Gastroesophageal sphincter (tissue), 4 donors: Measurements from ENCODE around the gene EIPR1. TPM values are rescaled to one million over a fixed set of nuclear protein-coding genes. Genes with fewer than 3 reads are reported as not detected.
"Not testable (repeated sequence)": the region's sequence is repeated elsewhere in the genome, so short reads cannot be mapped to it uniquely, and the experiment has no call there.

Experiments
- ATAC-seq: fragments of 150-250 bp; one replicate; pipeline ENCODE4 v1.9.1; 2016; ENCODE audit warnings: mild to moderate bottlenecking, moderate library complexity
- H3K27ac ChIP-seq, 4 donors: fragments of 200-600 bp; sonication (generic) in 3 of 4; 1 replicate in 3 of 4; 2 replicates in 1 of 4; pipeline ENCODE4 v1.5.1; 2016 to 2019
- H3K27me3 ChIP-seq: fragments of 200-600 bp; sonication (generic); one replicate; pipeline ENCODE4 v1.5.1; 2019
- H3K36me3 ChIP-seq, 2 donors: fragments of 200-600 bp; sonication (generic); one replicate each; pipeline ENCODE4 v1.5.1; 2019; ENCODE audit warnings: control low read depth in 1 of 2
- H3K4me1 ChIP-seq, 3 donors: fragments of 200-600 bp; sonication (generic); 1 replicate in 2 of 3; 2 replicates in 1 of 3; pipeline ENCODE4 v1.5.1; 2016 to 2019; ENCODE audit warnings: control low read depth in 2 of 3
- H3K4me3 ChIP-seq, 2 donors: fragments of 200-600 bp; sonication (generic); one replicate each; pipeline ENCODE4 v1.5.1; 2019; ENCODE audit warnings: mild to moderate bottlenecking in 1 of 2, moderate library complexity in 1 of 2
- H3K9me3 ChIP-seq, 3 donors: fragments of 200-600 bp; sonication (generic); one replicate each; pipeline ENCODE4 v1.5.1; 2017 to 2019; ENCODE audit warnings: control low read depth in 2 of 3
- CTCF ChIP-seq, 4 experiments: fragments of 200-600 bp in 2 of 4; fragments of 450-650 bp in 2 of 4; sonication (generic) in 1 of 4; IDR thresholded peaks; one replicate each; pipeline ENCODE4 v1.5.1; 2017 to 2019; ENCODE audit warnings: antibody characterized with exemption in 4 of 4, mild to moderate bottlenecking in 2 of 4, moderate library complexity in 2 of 4
- EP300 ChIP-seq: sonication (generic); formaldehyde crosslinking; IDR thresholded peaks from one replicate; pipeline ENCODE4 v1.6.1; 2017; ENCODE audit warnings: antibody characterized with exemption, mild to moderate bottlenecking
- POLR2A ChIP-seq, 2 donors: fragments of 450-650 bp; IDR thresholded peaks; one replicate each; pipeline ENCODE4 v1.6.1; 2017; ENCODE audit warnings: antibody characterized with exemption in 2 of 2, mild to moderate bottlenecking in 2 of 2, moderate library complexity in 1 of 2
- POLR2AphosphoS5 ChIP-seq: sonication (generic); formaldehyde crosslinking; IDR thresholded peaks from one replicate; pipeline ENCODE4 v1.6.1; 2017; ENCODE audit warnings: antibody characterized with exemption
- WGBS, 2 donors: methylation state at CpG; one replicate each; pipeline ENCODE4 v1.1.5; 2018; ENCODE audit warnings: low coverage in 1 of 2; 5-methylcytosine and 5-hydroxymethylcytosine counted together
- total RNA-seq, 4 donors: library from RNA; depleted of rRNA; stranded (reverse); fragments of >200 nt; gene quantifications; one replicate each; pipeline ENCODE4 v1.1.0, GENCODE V29; 2016

The EIPR1 gene
- total RNA-seq, 4 donors from 2014 or later = 11.3 to 26.8 (median 22.2) TPM

GRCh38 chr2:3183766-3184165 lies 193.9 kb downstream of the EIPR1 start:
- no peak overlapping the region for H3K4me3 ChIP-seq
- H3K27me3 ChIP-seq = no peaks in the 10 kb centered on the region
- TF ChIP-seq POLR2A (IDR thresholded peaks at IDR 0.05) (no peak), CTCF (IDR thresholded peaks at IDR 0.05) (no peak), EP300 (no peak), POLR2AphosphoS5 (no peak)
- H3K9me3 ChIP-seq = no peaks in the 10 kb centered on the region
- ATAC-seq = no peak
- WGBS, 2 donors = no CpG with 5 or more reads among the region's 10 CpGs
- peaks cover 0 to 15% of the 10 kb centered on the region in 2 donors for H3K36me3 ChIP-seq
- H3K27ac ChIP-seq = no peak overlapping the region
- H3K4me1 ChIP-seq = no peaks in the 10 kb centered on the region

DNA sequence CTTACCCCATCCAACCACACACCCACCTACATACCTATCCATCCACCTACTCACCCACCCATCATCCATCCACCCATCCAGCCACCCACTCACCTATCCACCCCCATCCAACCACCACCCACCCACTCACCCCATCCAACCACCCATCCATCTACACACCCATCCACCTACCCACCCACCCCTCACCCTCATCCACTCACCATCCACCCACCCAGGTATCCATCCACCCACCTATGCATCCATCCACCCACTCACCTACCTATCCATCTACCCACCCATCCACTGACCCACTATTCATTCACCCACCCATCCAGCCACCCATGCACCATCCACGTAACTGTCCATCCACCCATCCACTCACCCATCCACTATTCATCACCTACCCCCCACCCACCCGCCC lies 194.8 kb downstream of the EIPR1 start:
- ATAC-seq = no peak
- no peaks in the 10 kb centered on the region for H3K27me3 ChIP-seq
- no peak overlapping the region for H3K27ac ChIP-seq
- TF ChIP-seq EP300 = no peak
- no peak for TF ChIP-seq POLR2AphosphoS5
- no peak for TF ChIP-seq CTCF (IDR thresholded peaks at IDR 0.05)
- TF ChIP-seq POLR2A (IDR thresholded peaks at IDR 0.05) = no peak
- peaks cover 0 to 6% of the 10 kb centered on the region in 2 donors for H3K36me3 ChIP-seq
- no peak overlapping the region for H3K4me3 ChIP-seq
- WGBS, 2 donors = 100% methylated on average over 2 of the region's 2 CpGs; no CpG with 5 or more reads in 1 of the 2 donors
- no peaks in the 10 kb centered on the region for H3K9me3 ChIP-seq
- H3K4me1 ChIP-seq = no peaks in the 10 kb centered on the region

- peaks cover 0 to 18% of the 10 kb centered on the region in 2 donors for H3K36me3 ChIP-seq
- H3K27me3 ChIP-seq = no peaks in the 10 kb centered on the region
- H3K4me3 ChIP-seq = no peak overlapping the region
- TF ChIP-seq EP300 (no peak), POLR2AphosphoS5 (no peak), CTCF (IDR thresholded peaks at IDR 0.05) (no peak), POLR2A (IDR thresholded peaks at IDR 0.05) (no peak)
- WGBS, 2 donors = 89 to 98% methylated on average over 6 to 15 of the region's 24 CpGs
- no peaks in the 10 kb centered on the region for H3K4me1 ChIP-seq
- no peaks in the 10 kb centered on the region for H3K9me3 ChIP-seq
- H3K27ac ChIP-seq = no peak overlapping the region
- ATAC-seq = no peak
These were observed 196.1 kb downstream of the EIPR1 start for GRCh38 chr2:3181416-3182010.

DNA sequence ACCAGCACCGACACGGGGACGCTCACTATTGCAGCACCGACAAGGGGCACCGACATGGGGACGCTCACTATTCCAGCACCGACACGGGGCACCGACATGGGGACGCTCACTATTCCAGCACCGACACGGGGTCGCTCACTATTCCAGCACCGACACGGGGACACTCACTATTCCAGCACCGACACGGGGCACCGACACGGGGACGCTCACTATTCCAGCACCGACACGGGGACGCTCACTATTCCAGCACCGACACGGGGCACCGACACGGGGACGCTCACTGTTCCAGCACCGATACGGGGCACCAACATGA lies 196.8 kb downstream of the EIPR1 start:
- H3K27me3 ChIP-seq, H3K9me3 ChIP-seq, H3K27ac ChIP-seq, H3K4me1 ChIP-seq, H3K4me3 ChIP-seq: not testable (repeated sequence)
- ATAC-seq = peak; percentile 23
- H3K36me3 ChIP-seq = peaks cover 0 to 14% of the 10 kb centered on the region in 2 donors
- 72 to 74% methylated on average over 18 to 29 of the region's 30 CpGs for WGBS, 2 donors

- Histone ChIP-seq H3K36me3 (peaks cover 0 to 17% of the 10 kb centered on the region in 2 donors), H3K4me1 (no peaks in the 10 kb centered on the region), H3K27me3 (no peaks in the 10 kb centered on the region), H3K27ac (no peak overlapping the region), H3K4me3 (no peak overlapping the region), H3K9me3 (no peaks in the 10 kb centered on the region)
- peak; percentile 41 for ATAC-seq
- 77 to 78% methylated on average over 23 to 41 of the region's 50 CpGs for WGBS, 2 donors
- TF ChIP-seq POLR2A (IDR thresholded peaks at IDR 0.05) (no peak), POLR2AphosphoS5 (no peak), EP300 (no peak), CTCF (IDR thresholded peaks at IDR 0.05) (no peak)
These were observed 197.3 kb downstream of the EIPR1 start for GRCh38 chr2:3180082-3180908.
